NOMO-1 treated with dmso at 0.1 percent for 144 hours (cell line): Measurements from ENCODE around the gene RCBTB2.

ENCODE experiments used
- DNase-seq: peaks from one replicate; lab custom pipeline; 2025; ENCODE audit not compliant: unreplicated experiment; lab: John Stamatoyannopoulos, UW

RCBTB2 gene

GRCh38 chr13:48496271-48497161, 36.4 kb downstream of the RCBTB2 start:
- no peak for DNase-seq

GRCh38 chr13:48494874-48495273, 38.0 kb downstream of the RCBTB2 start:
- DNase-seq = no peak

GRCh38 chr13:48493851-48494250, 39.0 kb downstream of the RCBTB2 start:
- no peak for DNase-seq

- no peak for DNase-seq
These were observed 39.7 kb downstream of the RCBTB2 start for GRCh38 chr13:48493066-48493765.

- DNase-seq = peak; percentile 95
These were observed 40.3 kb downstream of the RCBTB2 start for GRCh38 chr13:48492470-48493065.

GRCh38 chr13:48492096-48492440, 40.8 kb downstream of the RCBTB2 start:
- peak; percentile 78 for DNase-seq

- no peak for DNase-seq
These were observed 41.3 kb downstream of the RCBTB2 start for GRCh38 chr13:48491423-48492095.

GRCh38 chr13:48490241-48490640, 42.6 kb downstream of the RCBTB2 start:
- no peak for DNase-seq

- DNase-seq = no peak
These were observed 43.2 kb downstream of the RCBTB2 start for GRCh38 chr13:48489666-48490065.

- DNase-seq = no peak
These were observed 43.9 kb downstream of the RCBTB2 start for GRCh38 chr13:48488995-48489394.

GRCh38 chr13:48487968-48488367, 44.9 kb downstream of the RCBTB2 start:
- no peak for DNase-seq

GRCh38 chr13:48486836-48487235, 46.0 kb downstream of the RCBTB2 start:
- DNase-seq = no peak

- no peak for DNase-seq
These were observed 46.5 kb downstream of the RCBTB2 start for GRCh38 chr13:48486362-48486761.

GRCh38 chr13:48485432-48485831, 47.4 kb downstream of the RCBTB2 start:
- DNase-seq = no peak

- DNase-seq = no peak
These were observed 49.3 kb downstream of the RCBTB2 start for GRCh38 chr13:48483575-48483974.

- DNase-seq = no peak
These were observed 54.5 kb downstream of the RCBTB2 start for GRCh38 chr13:48478391-48478790.

- DNase-seq = no peak
These were observed 55.6 kb downstream of the RCBTB2 start for GRCh38 chr13:48477191-48477855.

GRCh38 chr13:48476686-48477085, 56.2 kb downstream of the RCBTB2 start:
- DNase-seq = no peak

- DNase-seq = peak; percentile 6
These were observed 56.7 kb downstream of the RCBTB2 start for GRCh38 chr13:48476215-48476614.

- no peak for DNase-seq
These were observed 57.6 kb downstream of the RCBTB2 start for GRCh38 chr13:48475230-48475629.
